Neural crest cell (in vitro differentiated cells): Measurements from ENCODE around the gene DCUN1D4. TPM values are rescaled to one million over a fixed set of nuclear protein-coding genes. Genes with fewer than 3 reads are reported as not detected.

Experiments used
- DNase-seq: peaks from one replicate; pipeline ENCODE4 v3.0.0; 2021; ENCODE audit warnings: low read depth, mixed read lengths, low spot score
- H3K27ac Mint-ChIP-seq: one replicate; pipeline ENCODE4 v1.8.0; 2021; ENCODE audit warnings: mild to moderate bottlenecking, mixed read lengths; ENCODE audit not compliant: unreplicated experiment
- H3K27me3 Mint-ChIP-seq: 2 replicates; pipeline ENCODE4 v1.8.0; 2021; ENCODE audit warnings: low read depth, mild to moderate bottlenecking, mixed read lengths
- H3K36me3 Mint-ChIP-seq: 2 replicates; pipeline ENCODE4 v1.8.0; 2021; ENCODE audit warnings: low read depth, mild to moderate bottlenecking, mixed read lengths
- H3K4me1 Mint-ChIP-seq: 2 replicates; pipeline ENCODE4 v1.8.0; 2021; ENCODE audit warnings: mixed read lengths
- H3K4me3 Mint-ChIP-seq: one replicate; pipeline ENCODE4 v1.8.0; 2021; ENCODE audit warnings: mild to moderate bottlenecking, mixed read lengths
- H3K9me3 Mint-ChIP-seq: 2 replicates; pipeline ENCODE4 v1.8.0; 2021; ENCODE audit warnings: mixed read lengths
- CTCF ChIP-seq: fragments of 200-600 bp; sonication (generic); conservative IDR thresholded peaks from 2 replicates; pipeline ENCODE4 v1.5.0; 2021; ENCODE audit warnings: antibody characterized with exemption, mild to moderate bottlenecking
- total RNA-seq: library from RNA; stranded (reverse); gene quantifications from 2 replicates; pipeline ENCODE4 v1.2.1, GENCODE V29; 2021

DCUN1D4 gene
- total RNA-seq, 1 donor from 2014 or later, result 69.0 TPM

DNA sequence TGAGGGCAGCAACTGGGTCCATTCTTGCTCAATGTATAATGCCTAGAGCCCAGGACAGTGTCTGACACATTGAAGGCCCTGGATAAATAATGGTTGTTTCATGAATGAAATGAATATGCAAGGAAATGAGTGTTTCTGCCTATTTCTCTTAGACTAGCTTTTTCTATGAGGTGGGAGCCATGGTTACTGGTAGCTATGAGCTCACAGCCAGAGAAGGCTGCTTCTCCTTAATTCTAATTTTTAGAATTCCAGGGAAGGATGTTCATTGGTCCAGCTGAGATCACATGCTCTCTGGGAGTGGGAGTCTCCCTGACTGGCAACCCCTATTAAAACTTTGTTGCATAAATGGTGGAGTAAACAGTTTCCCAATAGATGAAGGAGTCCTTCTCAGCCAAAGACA lies 9.7 kb upstream of the DCUN1D4 start:
- no peak for TF ChIP-seq CTCF
- peaks cover 7% of the 10 kb centered on the region for H3K27me3 Mint-ChIP-seq
- no peak overlapping the region for H3K4me3 Mint-ChIP-seq
- no peak for DNase-seq
- no peaks in the 10 kb centered on the region for H3K36me3 Mint-ChIP-seq
- H3K4me1 Mint-ChIP-seq, result peaks cover 13% of the 10 kb centered on the region
- H3K9me3 Mint-ChIP-seq, result no peaks in the 10 kb centered on the region
- H3K27ac Mint-ChIP-seq, result no peak overlapping the region

DNA sequence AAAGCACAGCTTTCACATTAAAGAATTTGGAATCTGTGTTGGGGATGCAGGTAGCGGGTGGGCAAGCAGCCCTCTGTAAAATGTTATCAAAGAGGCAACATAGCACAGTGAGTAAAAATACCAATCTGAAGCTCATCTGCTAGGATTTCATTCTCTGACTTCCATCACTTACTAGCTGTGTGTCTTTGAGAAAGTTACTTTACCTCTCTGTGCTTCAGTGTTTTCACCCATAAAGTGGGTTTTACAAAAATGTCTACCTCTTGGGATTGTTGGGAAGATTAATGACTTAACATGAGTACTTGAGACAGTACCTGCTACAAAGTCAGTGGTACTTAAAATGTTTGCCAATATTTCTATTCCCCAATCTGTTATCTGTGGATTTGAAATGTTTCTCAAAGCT lies 7.9 kb upstream of the DCUN1D4 start:
- H3K27me3 Mint-ChIP-seq, result no peaks in the 10 kb centered on the region
- H3K4me3 Mint-ChIP-seq, result no peak overlapping the region
- no peak for DNase-seq
- no peak for TF ChIP-seq CTCF
- H3K36me3 Mint-ChIP-seq, result no peaks in the 10 kb centered on the region
- no peak overlapping the region for H3K27ac Mint-ChIP-seq
- peaks cover 13% of the 10 kb centered on the region for H3K4me1 Mint-ChIP-seq
- no peaks in the 10 kb centered on the region for H3K9me3 Mint-ChIP-seq

GRCh38 chr4:51835855-51836254 lies 7.1 kb upstream of the DCUN1D4 start:
- Mint-ChIP-seq H3K9me3 (no peaks in the 10 kb centered on the region), H3K27me3 (no peaks in the 10 kb centered on the region), H3K27ac (no peak overlapping the region), H3K4me1 (peaks cover 13% of the 10 kb centered on the region), H3K36me3 (no peaks in the 10 kb centered on the region), H3K4me3 (no peak overlapping the region)
- no peak for DNase-seq
- TF ChIP-seq CTCF, result no peak

GRCh38 chr4:51836549-51836948 lies 6.4 kb upstream of the DCUN1D4 start:
- TF ChIP-seq CTCF, result no peak
- no peaks in the 10 kb centered on the region for H3K36me3 Mint-ChIP-seq
- H3K4me3 Mint-ChIP-seq, result no peak overlapping the region
- DNase-seq, result no peak
- H3K4me1 Mint-ChIP-seq, result peaks cover 13% of the 10 kb centered on the region
- no peak overlapping the region for H3K27ac Mint-ChIP-seq
- no peaks in the 10 kb centered on the region for H3K9me3 Mint-ChIP-seq
- H3K27me3 Mint-ChIP-seq, result no peaks in the 10 kb centered on the region

DNA sequence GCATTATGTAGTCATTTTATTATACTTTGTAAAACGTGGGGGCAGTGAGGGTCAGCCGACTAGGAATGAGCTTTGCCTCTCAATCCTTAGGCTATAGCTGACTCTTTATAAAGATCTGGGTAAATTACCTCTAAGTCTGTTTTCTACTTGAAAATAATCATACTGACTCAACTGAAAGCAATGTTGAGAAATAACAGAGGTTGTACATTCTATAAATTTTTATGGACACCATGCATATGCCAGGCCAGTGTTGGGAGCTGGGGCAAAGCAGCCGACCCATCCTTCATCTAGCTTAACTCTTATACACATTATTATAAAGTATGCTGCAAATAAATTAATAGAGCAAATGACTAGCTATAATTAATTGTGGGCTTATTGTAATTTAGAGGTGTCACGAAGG lies 2.2 kb upstream of the DCUN1D4 start:
- no peak for TF ChIP-seq CTCF
- H3K9me3 Mint-ChIP-seq, result no peaks in the 10 kb centered on the region
- no peak for DNase-seq
- peaks cover 3% of the 10 kb centered on the region for H3K27me3 Mint-ChIP-seq
- peak overlapping the region; percentile 47 for H3K4me3 Mint-ChIP-seq
- H3K36me3 Mint-ChIP-seq, result no peaks in the 10 kb centered on the region
- no peak overlapping the region for H3K27ac Mint-ChIP-seq
- peaks cover 34% of the 10 kb centered on the region for H3K4me1 Mint-ChIP-seq

DNA sequence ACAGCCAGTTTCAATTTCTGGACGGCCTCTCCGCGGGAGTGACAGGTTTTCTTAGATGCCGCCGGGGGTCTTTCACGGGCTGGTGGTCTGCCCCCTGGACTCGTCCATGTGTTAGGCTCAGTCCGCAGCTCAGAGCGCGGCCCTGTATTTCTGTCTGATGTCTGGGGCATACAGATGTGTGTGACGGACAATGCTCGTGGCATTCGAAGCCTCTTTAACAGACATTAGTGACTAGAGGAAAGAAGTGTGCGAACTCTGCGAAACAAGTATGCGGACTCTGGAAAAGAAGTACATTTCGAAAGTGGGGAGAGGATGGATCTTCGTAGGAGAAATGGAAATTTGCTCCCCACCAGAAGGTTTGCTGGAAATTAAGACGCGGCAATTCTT lies 793 bp upstream of the DCUN1D4 start:
- DNase-seq, result no peak

More for the DNA sequence above, 793 bp upstream of the DCUN1D4 start:
- H3K27ac Mint-ChIP-seq, result peak overlapping the region; percentile 98
- no peaks in the 10 kb centered on the region for H3K36me3 Mint-ChIP-seq
- peaks cover 34% of the 10 kb centered on the region for H3K4me1 Mint-ChIP-seq
- TF ChIP-seq CTCF, result no peak
- H3K4me3 Mint-ChIP-seq, result peak overlapping the region; percentile 99
- H3K27me3 Mint-ChIP-seq, result peaks cover 3% of the 10 kb centered on the region
- no peaks in the 10 kb centered on the region for H3K9me3 Mint-ChIP-seq
